ENCODE measurements around the gene SLC25A45. TPM values are rescaled to one million over a fixed set of nuclear protein-coding genes. Genes with fewer than 3 reads are reported as not detected.

Gene SLC25A45
- total and polyA plus RNA-seq, 7 donors, result 3.7 to 18.5 (median 7.0) TPM

DNA sequence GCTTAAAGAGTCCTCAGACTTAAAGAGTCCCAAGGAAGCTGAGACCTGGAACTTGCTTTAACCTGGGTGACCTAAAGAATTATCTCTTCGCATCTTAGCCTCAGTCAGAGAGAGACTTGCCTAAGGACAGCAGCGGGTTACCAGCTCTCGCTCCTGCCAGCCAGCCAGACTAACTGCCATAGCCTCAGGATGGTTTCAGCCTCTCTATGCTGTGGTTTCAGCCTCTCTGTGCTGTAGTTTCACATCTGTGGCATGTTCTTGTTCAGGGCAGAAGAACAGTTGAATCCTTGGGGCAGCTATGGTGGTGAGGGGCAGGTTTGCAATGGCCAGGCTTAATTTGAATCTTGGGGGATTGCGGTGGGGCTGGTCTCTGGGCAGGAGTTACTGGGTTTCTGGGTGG, 6.3 kb upstream of the SLC25A45 start:
- DNase-seq, result no peak
- H3K36me3 ChIP-seq (ENCODE audit: insufficient read depth in 1 of 2, low read depth in 1 of 2), result peaks cover 2 to 35% of the 10 kb centered on the region in 2 donors
- intact Hi-C loops (cut with DNase I), result no loop called here
- no peaks in the 10 kb centered on the region for H3K27me3 ChIP-seq (ENCODE audit: insufficient read depth in 3 of 3, low read length in 2 of 3)
- TF ChIP-seq, protein P1, sequence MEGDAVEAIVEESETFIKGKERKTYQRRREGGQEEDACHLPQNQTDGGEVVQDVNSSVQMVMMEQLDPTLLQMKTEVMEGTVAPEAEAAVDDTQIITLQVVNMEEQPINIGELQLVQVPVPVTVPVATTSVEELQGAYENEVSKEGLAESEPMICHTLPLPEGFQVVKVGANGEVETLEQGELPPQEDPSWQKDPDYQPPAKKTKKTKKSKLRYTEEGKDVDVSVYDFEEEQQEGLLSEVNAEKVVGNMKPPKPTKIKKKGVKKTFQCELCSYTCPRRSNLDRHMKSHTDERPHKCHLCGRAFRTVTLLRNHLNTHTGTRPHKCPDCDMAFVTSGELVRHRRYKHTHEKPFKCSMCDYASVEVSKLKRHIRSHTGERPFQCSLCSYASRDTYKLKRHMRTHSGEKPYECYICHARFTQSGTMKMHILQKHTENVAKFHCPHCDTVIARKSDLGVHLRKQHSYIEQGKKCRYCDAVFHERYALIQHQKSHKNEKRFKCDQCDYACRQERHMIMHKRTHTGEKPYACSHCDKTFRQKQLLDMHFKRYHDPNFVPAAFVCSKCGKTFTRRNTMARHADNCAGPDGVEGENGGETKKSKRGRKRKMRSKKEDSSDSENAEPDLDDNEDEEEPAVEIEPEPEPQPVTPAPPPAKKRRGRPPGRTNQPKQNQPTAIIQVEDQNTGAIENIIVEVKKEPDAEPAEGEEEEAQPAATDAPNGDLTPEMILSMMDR (IDR thresholded peaks at IDR 0.05), result no peak
- peaks cover 55% of the 10 kb centered on the region for H3K4me1 ChIP-seq
- H3K27ac ChIP-seq, result no peak overlapping the region
- no peak for ATAC-seq
- no peaks in the 10 kb centered on the region for H3K9me3 ChIP-seq
- H3K4me3 ChIP-seq, result peak overlapping the region; percentile 76
- 94 to 98% (median 95%) methylated on average over 4 of the region's 4 CpGs for WGBS, 3 donors

DNA sequence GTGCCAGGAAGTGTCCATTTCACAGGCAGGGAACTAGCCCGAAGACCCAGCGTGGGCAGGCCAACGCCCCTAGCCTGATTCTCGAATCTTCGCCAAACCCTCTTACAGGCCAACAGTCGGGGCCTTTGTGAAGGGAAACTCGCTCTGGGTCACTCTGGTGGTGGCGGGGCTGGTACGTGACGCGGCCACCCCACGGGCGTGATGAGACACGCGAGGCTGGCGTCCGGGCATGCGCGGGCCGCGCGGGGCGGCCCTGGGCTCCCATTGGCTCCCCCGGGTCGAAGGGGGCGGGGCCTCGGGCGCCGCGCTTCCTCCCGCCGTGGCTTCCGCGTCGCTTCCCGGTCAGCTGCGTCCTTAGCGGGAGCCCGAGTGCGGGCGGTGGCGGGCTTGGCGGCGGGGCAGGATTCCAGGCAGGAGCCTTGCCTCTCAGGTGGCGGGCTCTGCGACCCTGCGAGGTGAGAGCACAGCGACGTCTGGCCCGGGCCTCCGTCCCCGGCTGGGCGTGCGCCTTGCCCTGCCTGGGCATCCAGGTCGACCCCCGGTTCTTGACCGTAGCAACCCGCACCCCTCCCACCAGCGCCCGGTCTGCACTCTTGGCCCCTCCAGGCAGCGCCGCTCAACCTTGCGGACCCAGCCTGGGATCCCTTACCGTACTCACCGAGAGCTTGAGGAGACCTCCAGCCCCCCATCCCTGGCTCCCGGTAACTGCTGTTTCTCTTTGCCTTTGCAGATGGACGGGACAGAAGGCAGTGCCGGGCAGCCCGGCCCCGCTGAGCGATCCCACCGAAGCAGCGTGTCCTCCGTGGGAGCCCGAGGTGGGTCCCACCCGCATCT, 4.1 kb upstream of the SLC25A45 start, which contains the start of gene FRMD8:
FRMD8 (plus strand) TSS at position 331 of the 834 bp plus-strand sequence; CDS start at position 731, 400 bp downstream.
- intact Hi-C loops (cut with DNase I), result no loop called here
- ATAC-seq, result peak; percentile 65 to 73 (median 68)
- 0 to 1% (median 0%) methylated on average over 54 to 76 of the region's 76 CpGs for WGBS, 3 donors
- H3K36me3 ChIP-seq (ENCODE audit: insufficient read depth in 1 of 2, low read depth in 1 of 2), result peaks cover 0 to 21% of the 10 kb centered on the region in 2 donors
- TF ChIP-seq, protein P1 (IDR thresholded peaks at IDR 0.05), result no peak
- H3K27me3 ChIP-seq (ENCODE audit: insufficient read depth in 3 of 3, low read length in 2 of 3), result no peaks in the 10 kb centered on the region
- peaks cover 70% of the 10 kb centered on the region for H3K4me1 ChIP-seq
- peak within 1 kb of the TSS; percentile 76 for H3K4me3 ChIP-seq
- H3K27ac ChIP-seq, result peak within 1 kb of the TSS; percentile 89
- no peaks in the 10 kb centered on the region for H3K9me3 ChIP-seq
- DNase-seq, result peak; percentile 95 to 97

DNA sequence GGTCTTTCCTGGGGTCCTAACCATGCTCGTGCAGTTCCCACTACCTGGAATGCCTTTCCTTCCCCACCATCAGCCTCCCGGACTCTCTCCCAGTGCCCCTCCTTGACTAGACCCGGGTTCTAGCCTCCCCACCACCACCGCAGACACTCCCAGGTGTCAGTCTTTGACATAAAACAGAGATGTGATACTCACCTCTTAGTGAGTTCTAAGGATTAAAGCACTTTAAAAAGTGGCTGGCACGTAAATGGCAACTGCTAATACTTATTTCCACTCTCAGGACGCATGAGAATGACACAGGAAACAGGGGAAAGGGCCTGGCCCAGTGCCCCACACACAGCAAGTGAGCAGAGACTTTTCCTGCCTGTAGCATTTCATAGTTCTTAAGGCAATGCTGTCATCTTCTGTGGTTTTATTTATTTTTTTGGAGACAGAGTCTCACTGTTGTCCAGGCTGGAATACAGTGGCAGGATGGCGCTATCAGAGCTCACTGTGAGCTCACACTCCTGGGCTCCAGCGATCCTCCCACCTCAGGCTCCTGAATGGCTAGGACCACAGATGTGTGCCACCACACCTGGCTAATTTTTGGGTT, 1.9 kb upstream of the SLC25A45 start:
- Histone ChIP-seq H3K27me3 (ENCODE audit: insufficient read depth in 3 of 3, low read length in 2 of 3) (no peaks in the 10 kb centered on the region), H3K9me3 (no peaks in the 10 kb centered on the region), H3K4me3 (no peak overlapping the region), H3K27ac (peak overlapping the region; percentile 89), H3K36me3 (ENCODE audit: insufficient read depth in 1 of 2, low read depth in 1 of 2) (peaks cover 0 to 20% of the 10 kb centered on the region in 2 donors), H3K4me1 (peaks cover 64% of the 10 kb centered on the region)
- DNase-seq (no peak), ATAC-seq (no peak)
- intact Hi-C loops (cut with DNase I), result no loop called here
- TF ChIP-seq, protein P1 (IDR thresholded peaks at IDR 0.05), result no peak
- WGBS, 3 donors, result 77 to 80% (median 79%) methylated on average over 8 of the region's 8 CpGs

DNA sequence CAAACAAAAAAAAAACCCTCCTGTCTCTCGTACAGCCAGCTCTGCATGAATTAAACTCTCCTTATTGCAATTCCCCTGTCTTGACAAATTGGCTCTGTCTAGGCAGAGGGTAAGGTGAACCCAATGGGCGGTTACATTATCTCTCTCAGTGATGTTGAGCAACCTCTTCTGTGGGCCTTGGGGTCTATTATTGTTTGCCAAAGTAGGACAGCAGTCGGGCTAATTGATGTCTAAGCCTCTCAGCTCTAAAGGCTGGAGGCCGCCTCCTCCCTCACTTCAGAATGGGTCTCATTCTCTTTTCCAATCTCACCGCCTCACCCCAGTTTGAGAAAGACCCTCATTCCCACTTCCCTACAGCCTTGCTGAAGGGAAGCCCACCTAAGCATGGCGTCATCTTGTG, 1.3 kb upstream of the SLC25A45 start:
- H3K27me3 ChIP-seq (ENCODE audit: insufficient read depth in 3 of 3, low read length in 2 of 3), result no peaks in the 10 kb centered on the region
- H3K27ac ChIP-seq, result peak overlapping the region; percentile 89
- no peaks in the 10 kb centered on the region for H3K9me3 ChIP-seq
- intact Hi-C loops (cut with DNase I), result loop anchor here (2.0 kb wide), 2 partner anchors 33 to 35 kb away; no protein-coding TSS in a partner anchor
- H3K4me1 ChIP-seq, result peaks cover 59% of the 10 kb centered on the region
- H3K36me3 ChIP-seq (ENCODE audit: insufficient read depth in 1 of 2, low read depth in 1 of 2), result peaks cover 0 to 13% of the 10 kb centered on the region in 2 donors
- no peak for DNase-seq
- ATAC-seq, result no peak
- no peak overlapping the region for H3K4me3 ChIP-seq
- TF ChIP-seq, protein P1 (IDR thresholded peaks at IDR 0.05), result no peak
- 81 to 93% (median 86%) methylated on average over 6 of the region's 6 CpGs for WGBS, 3 donors
